HG03354 (cell line): ENCODE results near the gene ATP2A1.
A peak's percentile ranks its signal among the peaks of the same experiment; 100 is the strongest.
"Not testable (repeated sequence)": the region's sequence is repeated elsewhere in the genome, so short reads cannot be mapped to it uniquely, and the experiment has no call there.

Source experiments
- ATAC-seq: cut with Tn5 transposase; IDR thresholded peaks from one replicate; pipeline ENCODE4 v1.9.1; 2021; ENCODE audit warnings: mild to moderate bottlenecking; ENCODE audit not compliant: unreplicated experiment, poor library complexity, severe bottlenecking

ATP2A1 gene

DNA sequence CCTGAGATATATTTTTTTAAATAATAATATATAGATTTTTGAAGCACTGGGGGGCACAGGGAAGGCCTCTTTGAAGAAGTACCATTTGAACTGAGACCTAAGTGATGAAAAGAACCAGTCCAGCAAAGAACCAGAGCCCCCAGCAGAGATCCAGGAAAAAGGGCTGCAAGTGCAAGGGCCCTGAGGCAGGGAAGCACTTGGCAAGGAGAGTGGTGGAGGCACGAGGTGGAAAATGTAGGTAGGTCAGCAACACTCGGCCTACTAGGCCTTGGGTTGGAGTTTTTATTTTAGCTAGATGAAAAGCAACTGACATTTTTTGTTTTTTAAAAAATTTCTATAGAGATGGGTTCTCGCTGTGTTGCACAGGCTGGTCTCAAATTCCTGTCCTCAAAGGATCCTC, 51.9 kb downstream of the ATP2A1 start:
- ATAC-seq: no peak

DNA sequence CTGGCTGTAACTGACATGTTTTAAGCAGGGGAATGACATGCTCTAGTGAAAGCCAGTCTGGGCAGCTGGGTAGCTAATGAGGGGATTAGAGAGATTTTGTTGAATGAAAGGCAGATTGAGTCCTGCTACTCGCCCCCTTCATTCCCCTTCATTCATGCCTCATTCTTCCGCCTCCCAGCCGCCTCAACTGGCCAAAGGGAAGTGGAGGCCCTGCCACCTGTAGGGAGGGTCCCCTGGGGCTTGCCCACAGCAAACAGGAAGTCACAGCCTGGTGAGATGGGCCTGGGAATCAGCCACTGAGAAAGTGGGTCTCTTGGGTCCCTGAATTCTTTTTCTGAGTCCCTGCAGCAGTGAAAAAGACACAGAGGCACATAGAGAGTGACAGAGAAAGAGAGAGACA, 52.4 kb downstream of the ATP2A1 start:
- ATAC-seq: peak; percentile 41

DNA sequence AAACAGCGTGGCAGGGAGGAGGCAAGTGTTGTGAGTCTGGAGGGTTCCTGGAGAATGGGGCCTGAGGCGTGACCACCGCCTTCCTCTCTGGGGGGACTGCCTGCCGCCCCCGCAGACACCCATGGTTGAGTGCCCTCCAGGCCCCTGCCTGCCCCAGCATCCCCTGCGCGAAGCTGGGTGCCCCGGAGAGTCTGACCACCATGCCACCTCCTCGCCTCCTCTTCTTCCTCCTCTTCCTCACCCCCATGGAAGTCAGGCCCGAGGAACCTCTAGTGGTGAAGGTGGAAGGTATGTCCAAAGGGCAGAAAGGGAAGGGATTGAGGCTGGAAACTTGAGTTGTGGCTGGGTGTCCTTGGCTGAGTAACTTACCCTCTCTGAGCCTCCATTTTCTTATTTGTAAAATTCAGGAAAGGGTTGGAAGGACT, 53.5 kb downstream of the ATP2A1 start, which contains the start of gene CD19:
Gene CD19 (plus strand): TSS at position 171 of the 425 bp plus-strand sequence. CDS start 30 bp downstream, at position 201.
- no peak for ATAC-seq

DNA sequence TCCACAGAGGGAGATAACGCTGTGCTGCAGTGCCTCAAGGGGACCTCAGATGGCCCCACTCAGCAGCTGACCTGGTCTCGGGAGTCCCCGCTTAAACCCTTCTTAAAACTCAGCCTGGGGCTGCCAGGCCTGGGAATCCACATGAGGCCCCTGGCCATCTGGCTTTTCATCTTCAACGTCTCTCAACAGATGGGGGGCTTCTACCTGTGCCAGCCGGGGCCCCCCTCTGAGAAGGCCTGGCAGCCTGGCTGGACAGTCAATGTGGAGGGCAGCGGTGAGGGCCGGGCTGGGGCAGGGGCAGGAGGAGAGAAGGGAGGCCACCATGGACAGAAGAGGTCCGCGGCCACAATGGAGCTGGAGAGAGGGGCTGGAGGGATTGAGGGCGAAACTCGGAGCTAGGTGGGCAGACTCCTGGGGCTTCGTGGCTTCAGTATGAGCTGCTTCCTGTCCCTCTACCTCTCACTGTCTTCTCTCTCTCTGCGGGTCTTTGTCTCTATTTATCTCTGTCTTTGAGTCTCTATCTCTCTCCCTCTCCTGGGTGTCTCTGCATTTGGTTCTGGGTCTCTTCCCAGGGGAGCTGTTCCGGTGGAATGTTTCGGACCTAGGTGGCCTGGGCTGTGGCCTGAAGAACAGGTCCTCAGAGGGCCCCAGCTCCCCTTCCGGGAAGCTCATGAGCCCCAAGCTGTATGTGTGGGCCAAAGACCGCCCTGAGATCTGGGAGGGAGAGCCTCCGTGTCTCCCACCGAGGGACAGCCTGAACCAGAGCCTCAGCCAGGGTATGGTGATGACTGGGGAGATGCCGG, 54.3 kb downstream of the ATP2A1 start:
- ATAC-seq: no peak

DNA sequence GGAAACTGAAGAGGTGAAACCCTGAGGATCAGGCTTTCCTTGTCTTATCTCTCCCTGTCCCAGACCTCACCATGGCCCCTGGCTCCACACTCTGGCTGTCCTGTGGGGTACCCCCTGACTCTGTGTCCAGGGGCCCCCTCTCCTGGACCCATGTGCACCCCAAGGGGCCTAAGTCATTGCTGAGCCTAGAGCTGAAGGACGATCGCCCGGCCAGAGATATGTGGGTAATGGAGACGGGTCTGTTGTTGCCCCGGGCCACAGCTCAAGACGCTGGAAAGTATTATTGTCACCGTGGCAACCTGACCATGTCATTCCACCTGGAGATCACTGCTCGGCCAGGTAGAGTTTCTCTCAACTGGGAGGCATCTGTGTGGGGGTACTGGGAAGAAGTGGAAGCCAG, 54.9 kb downstream of the ATP2A1 start:
- no peak for ATAC-seq

DNA sequence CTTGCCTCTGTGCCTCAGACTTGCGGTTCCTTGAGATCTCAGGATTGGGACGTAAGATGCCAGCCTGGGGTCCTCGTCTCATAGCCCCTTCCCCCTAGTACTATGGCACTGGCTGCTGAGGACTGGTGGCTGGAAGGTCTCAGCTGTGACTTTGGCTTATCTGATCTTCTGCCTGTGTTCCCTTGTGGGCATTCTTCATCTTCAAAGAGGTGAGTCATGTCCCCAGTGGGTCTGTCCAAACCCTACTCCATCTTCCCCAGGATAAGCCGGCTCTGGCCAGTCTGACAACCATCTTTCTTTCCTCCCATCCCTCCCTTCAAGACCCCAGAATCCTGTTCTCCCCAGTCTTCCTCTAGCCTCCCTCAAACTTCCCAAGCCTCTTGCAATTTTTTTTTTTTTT, 57.1 kb downstream of the ATP2A1 start:
- no peak for ATAC-seq

DNA sequence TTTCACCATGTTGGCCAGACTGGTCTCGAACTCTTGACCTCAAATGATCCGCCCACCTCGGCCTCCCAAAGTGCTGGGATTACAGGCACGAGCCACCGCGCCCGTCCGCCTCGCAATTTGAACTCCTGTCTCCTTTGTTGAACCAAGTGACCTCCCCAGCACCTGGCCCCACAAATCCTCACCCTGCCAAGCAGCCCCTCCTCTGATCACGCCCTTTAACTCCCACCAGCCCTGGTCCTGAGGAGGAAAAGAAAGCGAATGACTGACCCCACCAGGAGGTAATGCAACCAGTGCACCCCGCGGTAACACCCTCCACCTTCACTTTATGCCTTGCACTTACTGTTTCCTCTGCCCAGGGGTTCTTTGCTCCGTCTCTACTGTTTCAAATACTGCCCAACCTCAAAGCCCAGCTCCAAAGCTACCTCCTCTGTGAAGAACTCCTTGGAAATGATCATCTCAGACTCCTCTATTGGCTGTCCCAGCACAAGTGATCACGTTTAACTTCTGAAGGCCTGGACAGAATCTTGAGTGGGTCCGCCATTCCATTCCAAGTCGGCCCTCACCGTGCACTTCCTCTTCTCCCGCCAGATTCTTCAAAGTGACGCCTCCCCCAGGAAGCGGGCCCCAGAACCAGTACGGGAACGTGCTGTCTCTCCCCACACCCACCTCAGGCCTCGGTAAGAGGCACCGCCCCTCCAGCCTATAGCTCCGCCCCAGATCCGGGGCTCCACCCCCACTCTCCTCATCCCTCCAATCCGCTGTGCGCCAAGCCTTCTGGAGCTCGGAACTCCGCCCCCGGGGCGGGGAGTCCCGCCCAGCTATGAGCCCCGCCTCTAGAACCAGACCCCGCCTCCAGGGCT, 57.9 kb downstream of the ATP2A1 start:
- ATAC-seq: peak; percentile 85

DNA sequence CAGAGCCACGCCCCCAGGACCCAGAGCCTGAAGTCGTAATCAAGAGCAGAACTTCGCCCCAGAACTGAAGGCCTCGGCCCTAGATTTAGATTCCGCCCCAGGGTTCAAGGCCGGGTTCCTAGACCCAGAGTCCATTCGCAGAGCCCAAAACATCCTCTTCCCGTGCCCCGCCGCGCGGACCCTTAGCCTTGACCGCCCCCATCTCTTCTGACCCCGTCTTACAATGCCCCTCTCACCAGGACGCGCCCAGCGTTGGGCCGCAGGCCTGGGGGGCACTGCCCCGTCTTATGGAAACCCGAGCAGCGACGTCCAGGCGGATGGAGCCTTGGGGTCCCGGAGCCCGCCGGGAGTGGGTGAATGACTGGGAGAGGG, 58.5 kb downstream of the ATP2A1 start:
- no peak for ATAC-seq

DNA sequence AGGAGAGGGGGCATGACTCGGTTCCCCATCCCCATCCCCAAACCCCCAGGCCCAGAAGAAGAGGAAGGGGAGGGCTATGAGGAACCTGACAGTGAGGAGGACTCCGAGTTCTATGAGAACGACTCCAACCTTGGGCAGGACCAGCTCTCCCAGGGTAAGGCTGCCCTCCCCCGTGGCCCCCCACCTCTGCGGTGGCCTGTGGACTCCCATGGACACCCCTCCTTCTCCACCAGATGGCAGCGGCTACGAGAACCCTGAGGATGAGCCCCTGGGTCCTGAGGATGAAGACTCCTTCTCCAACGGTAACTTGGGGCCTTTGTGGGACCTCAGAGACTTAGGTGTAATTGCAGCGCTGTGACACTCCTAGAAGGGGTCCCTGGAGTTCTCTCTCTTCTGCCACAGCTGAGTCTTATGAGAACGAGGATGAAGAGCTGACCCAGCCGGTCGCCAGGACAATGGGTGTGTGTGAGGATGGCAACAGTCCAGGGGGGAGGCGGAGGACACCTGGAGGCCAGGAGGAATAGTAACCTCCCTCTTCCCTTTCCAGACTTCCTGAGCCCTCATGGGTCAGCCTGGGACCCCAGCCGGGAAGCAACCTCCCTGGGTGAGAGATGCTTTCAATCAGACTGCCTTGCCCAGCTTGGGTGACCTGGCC, 59.1 kb downstream of the ATP2A1 start:
- no peak for ATAC-seq

DNA sequence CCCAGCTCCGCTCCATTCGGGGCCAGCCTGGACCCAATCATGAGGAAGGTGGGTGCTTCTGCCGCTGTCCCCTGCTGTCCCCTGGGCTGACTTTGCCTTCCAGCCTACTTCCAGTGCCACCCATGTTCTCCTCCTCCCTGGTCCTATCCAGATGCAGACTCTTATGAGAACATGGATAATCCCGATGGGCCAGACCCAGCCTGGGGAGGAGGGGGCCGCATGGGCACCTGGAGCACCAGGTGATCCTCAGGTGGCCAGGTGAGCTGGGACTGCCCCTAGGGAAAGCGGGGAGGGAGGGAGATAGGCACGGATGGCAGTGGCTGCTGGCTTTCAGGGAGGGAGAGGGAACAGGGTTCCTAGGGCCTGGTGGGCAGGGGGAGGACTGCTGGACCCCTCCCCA, 60.4 kb downstream of the ATP2A1 start:
- no peak for ATAC-seq

DNA sequence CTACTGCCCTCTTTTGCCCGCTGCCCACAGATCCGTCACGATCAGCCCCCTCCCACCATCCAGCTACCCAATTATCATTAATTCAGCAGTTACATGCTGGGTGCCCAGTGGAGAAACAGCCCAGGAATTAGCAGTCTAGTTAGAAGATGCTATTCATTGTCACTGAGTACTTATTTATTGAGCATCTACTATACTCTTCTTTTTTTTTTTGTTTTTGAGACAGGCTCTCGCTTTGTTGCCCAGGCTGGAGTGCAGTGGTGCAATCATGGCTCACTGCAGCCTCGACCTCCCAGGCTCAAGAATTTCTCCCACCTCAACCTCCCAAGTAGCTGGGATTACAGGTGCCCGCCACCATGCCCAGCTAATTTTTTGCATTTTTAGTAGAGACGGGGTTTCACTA, 61.5 kb downstream of the ATP2A1 start:
- not testable (repeated sequence) for ATAC-seq

DNA sequence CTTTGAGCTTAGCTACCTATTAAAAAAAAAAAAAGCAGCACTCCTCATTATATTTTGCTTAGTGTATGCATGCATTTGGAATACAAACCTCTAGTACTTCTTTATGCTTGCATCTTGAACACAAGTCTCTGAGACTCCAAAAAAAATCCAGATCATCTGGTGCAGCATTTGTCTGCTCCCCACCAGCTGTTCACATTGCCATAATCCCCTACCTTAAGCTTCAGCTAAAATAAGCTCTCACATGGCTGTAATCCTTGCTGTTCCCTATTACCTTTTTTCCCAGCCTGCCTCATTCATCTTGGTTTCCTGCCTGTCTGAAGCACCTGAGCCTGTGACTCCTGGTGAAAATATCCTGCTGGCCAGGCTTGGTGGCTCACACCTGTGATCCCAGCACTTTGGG, 65.0 kb downstream of the ATP2A1 start:
- ATAC-seq: no peak

DNA sequence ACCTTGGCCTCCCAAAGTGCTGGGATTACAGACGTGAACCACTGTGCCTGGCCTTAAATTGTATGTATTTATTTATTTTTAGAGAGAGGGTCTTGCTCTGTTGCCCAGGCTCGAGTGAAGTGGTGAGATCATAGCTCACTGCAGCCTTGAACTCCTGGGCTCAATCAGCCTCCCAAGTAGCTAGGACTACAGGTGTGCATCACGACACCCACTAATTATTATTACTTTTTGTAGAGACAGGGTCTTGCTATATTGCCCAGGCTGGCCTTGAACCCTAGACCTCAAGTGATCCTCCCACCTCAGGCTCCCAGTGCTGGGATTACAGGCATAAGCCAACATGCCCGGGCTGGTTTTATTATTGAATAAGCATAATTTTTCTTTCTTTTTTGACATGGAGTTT, 68.4 kb downstream of the ATP2A1 start:
- no peak for ATAC-seq

DNA sequence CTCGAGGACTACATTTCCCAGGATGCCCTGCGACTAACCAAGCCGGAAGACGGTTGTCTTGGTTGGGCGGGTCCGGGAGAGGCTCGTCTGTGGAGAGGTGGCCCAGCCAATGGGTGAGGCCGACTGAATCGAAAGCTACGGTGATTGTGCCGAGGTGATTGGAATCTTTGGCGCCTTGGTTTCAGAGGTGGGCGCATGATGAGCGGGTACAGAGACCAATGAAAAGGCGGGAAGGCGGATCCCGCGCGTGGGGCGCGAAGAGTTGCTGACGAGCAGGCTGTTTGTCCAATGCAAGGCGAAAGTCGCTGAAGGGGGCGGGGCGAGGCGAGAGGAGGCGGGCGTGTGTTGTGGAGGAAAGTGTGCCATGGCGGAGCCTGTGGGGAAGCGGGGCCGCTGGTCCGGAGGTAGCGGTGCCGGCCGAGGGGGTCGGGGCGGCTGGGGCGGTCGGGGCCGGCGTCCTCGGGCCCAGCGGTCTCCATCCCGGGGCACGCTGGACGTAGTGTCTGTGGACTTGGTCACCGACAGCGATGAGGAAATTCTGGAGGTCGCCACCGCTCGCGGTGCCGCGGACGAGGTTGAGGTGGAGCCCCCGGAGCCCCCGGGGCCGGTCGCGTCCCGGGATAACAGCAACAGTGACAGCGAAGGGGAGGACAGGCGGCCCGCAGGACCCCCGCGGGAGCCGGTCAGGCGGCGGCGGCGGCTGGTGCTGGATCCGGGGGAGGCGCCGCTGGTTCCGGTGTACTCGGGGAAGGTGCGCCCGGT, 72.5 kb downstream of the ATP2A1 start, which contains the start of gene NFATC2IP:
Gene NFATC2IP (plus strand): TSS at position 290 of the 762 bp plus-strand sequence. CDS start 75 bp downstream, at position 365.
- peak; percentile 93 for ATAC-seq

DNA sequence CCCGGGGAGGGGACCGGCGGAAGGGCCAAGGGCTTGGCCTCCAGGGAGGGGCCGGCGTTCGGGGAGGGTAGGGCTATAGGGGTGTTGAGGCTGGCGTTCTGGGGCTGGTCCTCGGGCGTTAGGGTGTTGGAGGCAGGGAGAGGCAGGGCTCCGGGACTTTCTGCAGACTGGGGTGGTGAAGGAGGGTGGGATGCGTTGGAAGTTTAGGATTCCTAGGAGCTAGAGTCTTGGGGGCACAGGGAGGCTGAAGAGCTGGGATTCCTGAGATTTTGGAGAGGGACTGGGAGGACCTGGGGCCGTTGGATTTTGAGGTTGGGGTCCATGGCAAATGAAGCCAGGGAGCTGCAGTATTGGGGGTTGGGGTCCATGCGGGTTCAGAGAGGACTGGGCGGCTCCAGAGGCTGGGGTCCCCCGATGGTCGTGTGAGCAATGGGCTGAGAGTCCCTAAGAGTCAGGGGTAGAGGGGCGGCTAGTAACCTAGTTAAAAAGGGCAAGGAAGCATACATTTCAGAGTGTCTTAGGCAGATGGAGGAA, 73.2 kb downstream of the ATP2A1 start:
- ATAC-seq: no peak
